GM18861 (cell line): ENCODE results near the gene FAM240A.
"Not testable (repeated sequence)": the region's sequence is repeated elsewhere in the genome, so short reads cannot be mapped to it uniquely, and the experiment has no call there.

Source experiments
- ATAC-seq: cut with Tn5 transposase; IDR thresholded peaks from one replicate; pipeline ENCODE4 v1.9.1; 2021; ENCODE audit not compliant: unreplicated experiment

Gene FAM240A

GRCh38 chr3:46612324-46612723 lies at the start of gene FAM240A:
Gene FAM240A (plus strand): TSS chr3:46612525. CDS start chr3:46612684, 159 bp downstream.
- ATAC-seq = no peak

- ATAC-seq = no peak
Observed at GRCh38 chr3:46564190-46565021, 47.9 kb upstream of the FAM240A start.

- no peak for ATAC-seq
Observed at GRCh38 chr3:46565077-46565476, 47.2 kb upstream of the FAM240A start.

- no peak for ATAC-seq
Observed at GRCh38 chr3:46565607-46566039, 46.7 kb upstream of the FAM240A start.

- no peak for ATAC-seq
Observed at GRCh38 chr3:46566040-46566641, 46.2 kb upstream of the FAM240A start, which contains the start of gene LRRC2. Gene LRRC2 (minus strand): TSS chr3:46566302. CDS start chr3:46551591, 14,711 bp downstream.

- ATAC-seq = no peak
Observed at GRCh38 chr3:46571684-46572083, 40.6 kb upstream of the FAM240A start.

GRCh38 chr3:46573701-46574100 lies 38.6 kb upstream of the FAM240A start:
- no peak for ATAC-seq

GRCh38 chr3:46574243-46574646 lies 38.1 kb upstream of the FAM240A start:
- no peak for ATAC-seq

- no peak for ATAC-seq
Observed at GRCh38 chr3:46574881-46575576, 37.3 kb upstream of the FAM240A start.

- ATAC-seq = no peak
Observed at GRCh38 chr3:46575577-46576222, 36.6 kb upstream of the FAM240A start.

GRCh38 chr3:46576386-46576785 lies 35.9 kb upstream of the FAM240A start:
- ATAC-seq = no peak

- no peak for ATAC-seq
Observed at GRCh38 chr3:46576879-46577278, 35.4 kb upstream of the FAM240A start.

GRCh38 chr3:46577580-46578249 lies 34.6 kb upstream of the FAM240A start:
- ATAC-seq = not testable (repeated sequence)

GRCh38 chr3:46578973-46579755 lies 33.2 kb upstream of the FAM240A start:
- ATAC-seq = no peak

- ATAC-seq = no peak
Observed at GRCh38 chr3:46579756-46580286, 32.5 kb upstream of the FAM240A start.

- ATAC-seq = no peak
Observed at GRCh38 chr3:46580675-46581074, 31.6 kb upstream of the FAM240A start.

- ATAC-seq = no peak
Observed at GRCh38 chr3:46584598-46585467, 27.5 kb upstream of the FAM240A start.

GRCh38 chr3:46585799-46586693 lies 26.3 kb upstream of the FAM240A start:
- ATAC-seq = no peak
